ENCODE results near the gene GGNBP2.

The GGNBP2 gene

DNA sequence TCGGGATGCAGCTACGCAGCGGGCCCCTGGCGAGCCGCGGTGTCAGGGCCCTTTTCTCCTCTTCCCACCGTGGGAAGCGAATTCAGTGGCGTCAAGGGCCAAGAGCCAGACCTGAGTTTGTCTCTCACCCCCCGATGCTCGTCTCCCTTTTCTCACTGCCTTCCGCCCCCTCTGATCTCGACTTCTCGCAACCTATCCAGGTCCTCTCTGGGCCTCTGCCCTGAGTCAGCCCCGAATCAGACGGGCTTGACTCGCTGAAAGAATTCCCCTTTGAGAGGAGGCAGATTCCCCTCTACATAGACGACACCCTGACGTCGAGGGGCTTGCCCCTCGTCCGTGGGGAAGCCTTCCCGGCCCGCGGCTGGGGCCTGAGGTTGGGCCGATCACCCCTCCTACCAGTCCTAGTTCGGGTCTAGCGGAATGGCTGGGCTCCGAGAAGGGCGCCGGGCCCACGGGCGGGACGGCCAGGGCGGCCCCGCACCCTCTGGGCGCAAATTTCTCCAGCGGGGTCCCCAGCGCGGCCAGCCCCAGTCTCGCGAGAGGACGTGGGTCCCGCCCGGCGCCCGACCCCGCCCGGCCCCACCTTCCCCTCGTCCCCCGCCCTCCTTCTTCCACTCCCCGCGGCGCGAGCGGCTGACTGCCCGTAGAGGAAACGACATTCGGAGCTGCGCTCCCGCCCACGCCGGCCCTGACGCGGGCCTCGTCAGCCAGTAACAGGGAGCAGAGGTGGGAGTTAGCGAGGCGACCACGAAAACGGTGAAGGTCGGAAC lies at the start of gene GGNBP2:
Gene GGNBP2, plus strand, starts transcription at position 613 of the 770 bp plus-strand sequence. CDS start 806 bp downstream, outside the sequence.
- Histone ChIP-seq H3K36me3 (ENCODE audit: control insufficient read depth, insufficient read depth, low read length) (no peaks in the 10 kb centered on the region), H3K27ac (ENCODE audit: low read depth, low read length) (peak within 1 kb of the TSS; percentile 90), H3K4me1 (ENCODE audit: control insufficient read depth, insufficient read depth, low read length) (peaks cover 19% of the 10 kb centered on the region), H3K4me3 (ENCODE audit: low read length) (peak within 1 kb of the TSS; percentile 88), H3K9ac (ENCODE audit: low read length) (peak within 1 kb of the TSS; percentile 94), H3K27me3 (ENCODE audit: control insufficient read depth, insufficient read depth, low read length) (no peaks in the 10 kb centered on the region)

GRCh38 chr17:36495076-36495578 lies 49.6 kb upstream of the GGNBP2 start:
- no peaks in the 10 kb centered on the region for H3K4me1 ChIP-seq (ENCODE audit: control insufficient read depth, insufficient read depth, low read length)
- H3K36me3 ChIP-seq (ENCODE audit: control insufficient read depth, insufficient read depth, low read length): peaks cover 19% of the 10 kb centered on the region
- H3K27ac ChIP-seq (ENCODE audit: low read depth, low read length): no peak overlapping the region
- no peaks in the 10 kb centered on the region for H3K27me3 ChIP-seq (ENCODE audit: control insufficient read depth, insufficient read depth, low read length)
- no peak overlapping the region for H3K4me3 ChIP-seq (ENCODE audit: low read length)
- no peak overlapping the region for H3K9ac ChIP-seq (ENCODE audit: low read length)

DNA sequence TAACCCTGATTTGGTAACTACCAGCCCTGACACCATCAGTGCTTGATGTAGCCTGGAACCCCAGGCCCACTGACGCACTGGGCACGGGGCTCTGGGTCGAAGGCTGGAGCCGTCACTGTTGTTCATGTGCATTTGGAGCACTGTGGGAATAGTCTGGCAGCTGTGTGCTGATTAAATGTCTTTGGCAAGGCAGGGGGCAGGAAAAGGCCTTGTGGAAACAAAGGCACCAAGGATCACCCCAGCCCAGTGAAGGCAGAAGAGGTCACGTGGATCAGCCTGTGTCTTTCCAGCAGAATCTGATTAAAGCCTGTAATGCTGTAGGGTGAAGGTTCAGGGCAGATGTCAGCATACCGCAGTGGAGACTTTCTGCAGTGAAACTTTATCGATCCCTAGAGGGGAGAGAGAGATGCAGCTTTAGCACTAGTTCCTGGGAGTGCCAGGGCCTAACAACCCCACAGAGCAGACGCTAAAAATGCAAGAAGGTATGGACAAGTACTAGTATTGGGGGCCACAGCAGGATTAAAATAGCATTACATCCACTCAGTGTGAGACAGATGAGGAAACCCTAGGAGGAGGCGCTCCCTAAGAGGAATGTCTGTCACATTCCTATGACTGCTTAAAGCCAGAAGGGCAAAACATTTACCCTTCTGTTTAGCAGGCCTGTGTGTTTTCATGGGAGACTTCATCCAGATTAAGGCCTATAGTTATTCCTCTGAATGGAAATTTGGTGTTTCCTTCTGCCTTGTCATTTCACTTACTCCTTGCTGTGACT lies 48.5 kb upstream of the GGNBP2 start:
- Histone ChIP-seq H3K9ac (ENCODE audit: low read length) (no peak overlapping the region), H3K27ac (ENCODE audit: low read depth, low read length) (no peak overlapping the region), H3K4me3 (ENCODE audit: low read length) (no peak overlapping the region), H3K36me3 (ENCODE audit: control insufficient read depth, insufficient read depth, low read length) (peaks cover 26% of the 10 kb centered on the region), H3K4me1 (ENCODE audit: control insufficient read depth, insufficient read depth, low read length) (no peaks in the 10 kb centered on the region), H3K27me3 (ENCODE audit: control insufficient read depth, insufficient read depth, low read length) (no peaks in the 10 kb centered on the region)

DNA sequence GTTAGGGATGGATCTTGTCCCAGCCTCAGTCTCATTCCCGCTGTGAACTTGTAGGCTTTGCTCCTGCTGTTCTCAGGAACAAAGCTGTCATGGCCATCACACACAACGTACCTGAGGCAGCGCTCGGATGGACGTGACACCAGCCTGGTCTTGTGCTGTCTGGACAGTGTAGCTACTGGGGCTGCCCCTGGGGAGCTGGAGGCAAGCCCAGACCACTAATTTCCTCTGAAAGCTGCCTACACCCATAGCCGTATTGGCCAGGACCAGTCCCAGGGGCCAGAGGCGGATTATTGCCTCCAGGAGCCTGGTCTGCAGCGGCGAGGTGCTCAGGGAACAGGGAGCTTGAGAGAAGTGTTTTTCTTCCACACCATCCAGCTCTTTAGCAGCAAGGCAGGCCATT lies 46.6 kb upstream of the GGNBP2 start:
- H3K27me3 ChIP-seq (ENCODE audit: control insufficient read depth, insufficient read depth, low read length): no peaks in the 10 kb centered on the region
- H3K36me3 ChIP-seq (ENCODE audit: control insufficient read depth, insufficient read depth, low read length): peaks cover 23% of the 10 kb centered on the region
- H3K27ac ChIP-seq (ENCODE audit: low read depth, low read length): no peak overlapping the region
- H3K4me3 ChIP-seq (ENCODE audit: low read length): no peak overlapping the region
- H3K9ac ChIP-seq (ENCODE audit: low read length): no peak overlapping the region
- no peaks in the 10 kb centered on the region for H3K4me1 ChIP-seq (ENCODE audit: control insufficient read depth, insufficient read depth, low read length)

DNA sequence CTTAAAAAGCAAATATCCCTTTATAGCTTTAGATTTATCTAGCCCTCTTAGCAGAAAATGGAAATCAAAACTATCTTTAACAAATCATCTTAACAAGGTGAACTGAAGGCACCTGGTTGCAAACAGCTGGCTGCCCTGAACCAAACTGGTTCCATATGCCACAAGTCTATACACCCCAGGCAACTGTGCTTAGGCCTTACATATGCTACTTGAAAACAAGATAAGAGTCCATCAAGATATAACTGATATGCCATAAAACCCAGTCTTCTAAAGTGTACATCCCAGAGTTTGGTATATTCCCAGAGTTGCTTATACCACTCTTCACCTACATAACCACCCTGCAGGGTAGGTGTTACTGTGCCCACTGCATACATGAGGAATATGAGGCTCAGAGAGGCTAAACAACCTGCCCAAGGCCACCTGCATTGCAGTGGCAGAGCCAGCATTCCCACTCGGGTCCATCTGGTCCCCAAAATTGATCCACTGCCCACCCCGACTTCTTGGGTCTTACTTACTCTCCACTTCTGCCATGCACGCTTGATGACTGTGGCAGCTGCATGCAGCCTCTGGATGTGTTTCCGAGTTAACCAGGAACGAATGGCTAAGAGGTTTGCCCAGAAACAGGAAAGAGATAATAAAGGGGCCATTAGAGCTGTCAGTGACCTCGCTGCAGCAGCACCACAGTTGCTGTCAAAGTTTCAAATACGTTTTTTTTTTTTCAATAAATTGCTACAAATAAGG lies 46.0 kb upstream of the GGNBP2 start:
- H3K9ac ChIP-seq (ENCODE audit: low read length): no peak overlapping the region
- H3K27ac ChIP-seq (ENCODE audit: low read depth, low read length): no peak overlapping the region
- no peaks in the 10 kb centered on the region for H3K27me3 ChIP-seq (ENCODE audit: control insufficient read depth, insufficient read depth, low read length)
- H3K36me3 ChIP-seq (ENCODE audit: control insufficient read depth, insufficient read depth, low read length): peaks cover 22% of the 10 kb centered on the region
- no peak overlapping the region for H3K4me3 ChIP-seq (ENCODE audit: low read length)
- no peaks in the 10 kb centered on the region for H3K4me1 ChIP-seq (ENCODE audit: control insufficient read depth, insufficient read depth, low read length)

DNA sequence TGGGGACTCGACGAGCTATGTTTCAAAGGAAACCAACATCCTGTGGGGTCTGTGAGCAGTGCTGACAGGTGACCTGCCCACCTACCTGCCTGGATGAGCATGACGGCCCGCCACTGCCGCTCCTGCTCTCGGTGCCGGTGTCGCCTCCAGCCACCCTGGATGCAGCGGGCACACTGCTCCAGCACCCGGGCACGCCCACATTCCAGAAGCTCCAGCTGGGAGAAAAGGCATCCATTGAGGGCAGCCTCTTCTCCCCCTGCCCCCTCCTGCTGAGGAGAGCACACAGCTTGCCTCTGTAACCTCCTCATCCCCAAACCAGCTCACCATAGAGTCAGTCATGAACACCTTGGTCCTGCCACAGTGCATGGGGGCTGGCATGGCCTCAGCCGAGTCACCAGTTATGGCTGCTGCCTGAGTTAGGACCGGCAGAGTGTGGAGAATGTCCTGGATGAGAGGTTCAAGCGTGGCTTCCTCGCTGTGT lies 43.9 kb upstream of the GGNBP2 start:
- no peaks in the 10 kb centered on the region for H3K4me1 ChIP-seq (ENCODE audit: control insufficient read depth, insufficient read depth, low read length)
- H3K27me3 ChIP-seq (ENCODE audit: control insufficient read depth, insufficient read depth, low read length): no peaks in the 10 kb centered on the region
- no peak overlapping the region for H3K9ac ChIP-seq (ENCODE audit: low read length)
- H3K36me3 ChIP-seq (ENCODE audit: control insufficient read depth, insufficient read depth, low read length): peaks cover 24% of the 10 kb centered on the region
- H3K4me3 ChIP-seq (ENCODE audit: low read length): no peak overlapping the region
- no peak overlapping the region for H3K27ac ChIP-seq (ENCODE audit: low read depth, low read length)

- H3K36me3 ChIP-seq (ENCODE audit: control insufficient read depth, insufficient read depth, low read length): peaks cover 24% of the 10 kb centered on the region
Observed at GRCh38 chr17:36501351-36501750, 43.4 kb upstream of the GGNBP2 start.

GRCh38 chr17:36501963-36502362 lies 42.8 kb upstream of the GGNBP2 start:
- no peak overlapping the region for H3K4me3 ChIP-seq (ENCODE audit: low read length)
- H3K9ac ChIP-seq (ENCODE audit: low read length): no peak overlapping the region
- no peaks in the 10 kb centered on the region for H3K4me1 ChIP-seq (ENCODE audit: control insufficient read depth, insufficient read depth, low read length)
- H3K36me3 ChIP-seq (ENCODE audit: control insufficient read depth, insufficient read depth, low read length): peaks cover 27% of the 10 kb centered on the region
- no peaks in the 10 kb centered on the region for H3K27me3 ChIP-seq (ENCODE audit: control insufficient read depth, insufficient read depth, low read length)
- no peak overlapping the region for H3K27ac ChIP-seq (ENCODE audit: low read depth, low read length)

More at GRCh38 chr17:36501351-36501750, 43.4 kb upstream of the GGNBP2 start:
- Histone ChIP-seq H3K27me3 (ENCODE audit: control insufficient read depth, insufficient read depth, low read length) (no peaks in the 10 kb centered on the region), H3K27ac (ENCODE audit: low read depth, low read length) (no peak overlapping the region), H3K9ac (ENCODE audit: low read length) (no peak overlapping the region), H3K4me1 (ENCODE audit: control insufficient read depth, insufficient read depth, low read length) (no peaks in the 10 kb centered on the region), H3K4me3 (ENCODE audit: low read length) (no peak overlapping the region)

- no peak overlapping the region for H3K27ac ChIP-seq (ENCODE audit: low read depth, low read length)
- no peak overlapping the region for H3K9ac ChIP-seq (ENCODE audit: low read length)
- H3K4me3 ChIP-seq (ENCODE audit: low read length): no peak overlapping the region
- peaks cover 24% of the 10 kb centered on the region for H3K36me3 ChIP-seq (ENCODE audit: control insufficient read depth, insufficient read depth, low read length)
- H3K27me3 ChIP-seq (ENCODE audit: control insufficient read depth, insufficient read depth, low read length): no peaks in the 10 kb centered on the region
- no peaks in the 10 kb centered on the region for H3K4me1 ChIP-seq (ENCODE audit: control insufficient read depth, insufficient read depth, low read length)
Observed at GRCh38 chr17:36503456-36504155, 41.1 kb upstream of the GGNBP2 start.

DNA sequence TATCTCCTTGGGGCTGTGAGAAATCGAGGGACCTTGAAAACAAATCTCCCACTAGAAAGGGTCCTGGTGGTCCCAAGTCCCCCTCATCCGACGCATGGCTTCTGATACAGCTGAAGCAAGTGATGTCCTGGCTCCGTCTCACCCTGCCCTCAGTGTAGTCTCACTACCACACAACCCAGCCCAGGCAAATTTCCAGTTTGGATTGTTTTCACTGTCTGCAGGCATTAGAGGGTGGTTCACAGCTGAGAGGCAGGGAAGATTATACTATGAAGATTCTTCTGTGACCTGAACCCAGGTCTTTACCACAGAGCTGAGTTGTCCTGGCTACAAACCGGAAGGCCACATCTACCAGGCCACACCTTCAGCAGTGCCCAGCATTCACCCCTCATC lies 40.6 kb upstream of the GGNBP2 start:
- Histone ChIP-seq H3K4me1 (ENCODE audit: control insufficient read depth, insufficient read depth, low read length) (no peaks in the 10 kb centered on the region), H3K4me3 (ENCODE audit: low read length) (no peak overlapping the region), H3K27ac (ENCODE audit: low read depth, low read length) (no peak overlapping the region), H3K27me3 (ENCODE audit: control insufficient read depth, insufficient read depth, low read length) (no peaks in the 10 kb centered on the region), H3K36me3 (ENCODE audit: control insufficient read depth, insufficient read depth, low read length) (peaks cover 21% of the 10 kb centered on the region), H3K9ac (ENCODE audit: low read length) (no peak overlapping the region)

GRCh38 chr17:36505171-36505570 lies 39.5 kb upstream of the GGNBP2 start:
- Histone ChIP-seq H3K4me3 (ENCODE audit: low read length) (no peak overlapping the region), H3K9ac (ENCODE audit: low read length) (no peak overlapping the region), H3K36me3 (ENCODE audit: control insufficient read depth, insufficient read depth, low read length) (peaks cover 21% of the 10 kb centered on the region), H3K27me3 (ENCODE audit: control insufficient read depth, insufficient read depth, low read length) (no peaks in the 10 kb centered on the region), H3K4me1 (ENCODE audit: control insufficient read depth, insufficient read depth, low read length) (no peaks in the 10 kb centered on the region), H3K27ac (ENCODE audit: low read depth, low read length) (no peak overlapping the region)
